H9 (cell line): Measurements from ENCODE around the gene FRMD4B. TPM values are rescaled to one million over a fixed set of nuclear protein-coding genes. Genes with fewer than 3 reads are reported as not detected.

Source experiments
- DNase-seq: peaks from one replicate; pipeline ENCODE4 v3.0.0-alpha.2; 2017
- H2AFZ ChIP-seq: one replicate; pipeline ENCODE4 v1.6.1; 2013; ENCODE audit warnings: mild to moderate bottlenecking, low read length, control low read depth, moderate library complexity
- H2AK5ac ChIP-seq: 2 replicates; pipeline ENCODE4 v1.6.1; 2013; ENCODE audit warnings: low read length, control low read depth, mixed read lengths; ENCODE audit not compliant: insufficient read length
- H2BK120ac ChIP-seq: one replicate; pipeline ENCODE4 v1.6.1; 2013; ENCODE audit warnings: low read depth, mild to moderate bottlenecking, low read length, control low read depth, inconsistent platforms; ENCODE audit not compliant: poor library complexity, severe bottlenecking
- H2BK12ac ChIP-seq: 2 replicates; pipeline ENCODE4 v1.6.1; 2013; ENCODE audit warnings: low read length, control low read depth, mixed read lengths, low read depth; ENCODE audit not compliant: insufficient read length
- H2BK15ac ChIP-seq: 2 replicates; pipeline ENCODE4 v1.6.1; 2013; ENCODE audit warnings: low read depth, low read length, control low read depth
- H2BK20ac ChIP-seq: one replicate; pipeline ENCODE4 v1.6.1; 2013; ENCODE audit warnings: low read depth, mild to moderate bottlenecking, low read length, control low read depth, inconsistent platforms; ENCODE audit not compliant: poor library complexity, severe bottlenecking
- H2BK5ac ChIP-seq: 2 replicates; pipeline ENCODE4 v1.6.1; 2013; ENCODE audit warnings: low read length, control low read depth, mixed read lengths; ENCODE audit not compliant: insufficient read length
- H3K14ac ChIP-seq: 2 replicates; pipeline ENCODE4 v1.6.1; 2013; ENCODE audit warnings: low read length, control low read depth; ENCODE audit not compliant: insufficient read depth
- H3K18ac ChIP-seq: 2 replicates; pipeline ENCODE4 v1.6.1; 2013; ENCODE audit warnings: low read depth, mild to moderate bottlenecking, mixed read lengths, low read length, control low read depth; ENCODE audit not compliant: insufficient read length
- H3K23ac ChIP-seq: 2 replicates; pipeline ENCODE4 v1.6.1; 2013; ENCODE audit warnings: low read length, control low read depth, mixed read lengths, low read depth; ENCODE audit not compliant: insufficient read length
- H3K23me2 ChIP-seq: 2 replicates; pipeline ENCODE4 v1.6.1; 2013; ENCODE audit warnings: low read depth, mild to moderate bottlenecking, mixed read lengths, low read length, control low read depth; ENCODE audit not compliant: insufficient read length, poor library complexity, severe bottlenecking
- H3K27ac ChIP-seq: 2 replicates; pipeline ENCODE4 v1.5.1; 2013; ENCODE audit warnings: low read length, control low read depth, mixed read lengths, low read depth; ENCODE audit not compliant: insufficient read length
- H3K27me3 ChIP-seq: 2 replicates; pipeline ENCODE4 v1.6.1; 2013; ENCODE audit warnings: low read length, control low read depth, inconsistent platforms; ENCODE audit not compliant: insufficient read depth
- H3K4ac ChIP-seq: 2 replicates; pipeline ENCODE4 v1.6.1; 2013; ENCODE audit warnings: low read depth, mild to moderate bottlenecking, control low read depth, inconsistent platforms, low read length, moderate library complexity
- H3K4me1 ChIP-seq: 2 replicates; pipeline ENCODE4 v1.6.1; 2013; ENCODE audit warnings: low read length, control low read depth, inconsistent platforms; ENCODE audit not compliant: insufficient read depth
- H3K4me2 ChIP-seq: 2 replicates; pipeline ENCODE4 v1.6.1; 2013; ENCODE audit warnings: low read length, control low read depth, mixed read lengths; ENCODE audit not compliant: insufficient read length, insufficient read depth
- H3K56ac ChIP-seq: 2 replicates; pipeline ENCODE4 v1.6.1; 2013; ENCODE audit warnings: low read depth, mild to moderate bottlenecking, mixed read lengths, low read length, control low read depth; ENCODE audit not compliant: insufficient read length
- H3K79me1 ChIP-seq: 2 replicates; pipeline ENCODE4 v1.6.1; 2013; ENCODE audit warnings: low read depth, mild to moderate bottlenecking, moderate library complexity, low read length, control low read depth, inconsistent platforms; ENCODE audit not compliant: insufficient read depth, poor library complexity, severe bottlenecking
- H3K79me2 ChIP-seq: 2 replicates; pipeline ENCODE4 v1.6.1; 2013; ENCODE audit warnings: low read length, control low read depth, inconsistent platforms; ENCODE audit not compliant: insufficient read depth
- H3K9ac ChIP-seq: 2 replicates; pipeline ENCODE4 v1.6.1; 2013; ENCODE audit warnings: low read length, control low read depth, mixed read lengths; ENCODE audit not compliant: insufficient read length; ENCODE audit errors: extremely low read depth
- H3K9me3 ChIP-seq: one replicate; pipeline ENCODE4 v1.6.1; 2013; ENCODE audit warnings: low read depth, low read length, inconsistent platforms; ENCODE audit not compliant: control insufficient read depth
- H3T11ph ChIP-seq: one replicate; pipeline ENCODE4 v1.6.1; 2013; ENCODE audit warnings: mild to moderate bottlenecking, low read length, control low read depth, inconsistent platforms
- H4K20me1 ChIP-seq: one replicate; pipeline ENCODE4 v1.6.1; 2013; ENCODE audit not compliant: control insufficient read depth, insufficient read length, insufficient read depth
- H4K5ac ChIP-seq: 2 replicates; pipeline ENCODE4 v1.6.1; 2013; ENCODE audit warnings: low read depth, mild to moderate bottlenecking, mixed read lengths, low read length, control low read depth; ENCODE audit not compliant: insufficient read length
- H4K8ac ChIP-seq: replicated peaks from 2 replicates; pipeline ENCODE4 v1.6.1; 2013; ENCODE audit warnings: low read length, control low read depth, mixed read lengths, low read depth; ENCODE audit not compliant: insufficient read length
- H4K91ac ChIP-seq: 2 replicates; pipeline ENCODE4 v1.6.1; 2013; ENCODE audit warnings: low read depth, mild to moderate bottlenecking, moderate library complexity, mixed read lengths, low read length, control low read depth; ENCODE audit not compliant: insufficient read length
- H3K27ac Mint-ChIP-seq, 3 experiments: 2 replicates in 2 of 3; 3 replicates in 1 of 3; pipeline ENCODE4 v1.8.0; 2020 to 2021; ENCODE audit warnings: mixed read lengths in 3 of 3, mild to moderate bottlenecking in 1 of 3, moderate library complexity in 1 of 3
- H3K27me3 Mint-ChIP-seq: 2 replicates; pipeline ENCODE4 v1.8.0; 2021; ENCODE audit warnings: low read depth, mild to moderate bottlenecking, moderate library complexity, mixed read lengths
- H3K36me3 Mint-ChIP-seq, 3 experiments: 2 replicates in 2 of 3; 3 replicates in 1 of 3; pipeline ENCODE4 v1.8.0; 2020 to 2021; ENCODE audit warnings: low read depth in 3 of 3, mixed read lengths in 3 of 3; ENCODE audit not compliant: insufficient read depth in 1 of 3
- H3K4me1 Mint-ChIP-seq, 2 experiments: 2 replicates each; pipeline ENCODE4 v1.8.0; 2020; ENCODE audit warnings: mixed read lengths in 2 of 2
- H3K4me3 Mint-ChIP-seq, 2 experiments: 2 replicates in 1 of 2; 3 replicates in 1 of 2; pipeline ENCODE4 v1.8.0; 2020 to 2021; ENCODE audit warnings: mild to moderate bottlenecking in 2 of 2, mixed read lengths in 2 of 2, moderate library complexity in 1 of 2
- H3K9me3 Mint-ChIP-seq, 2 experiments: 2 replicates in 1 of 2; 3 replicates in 1 of 2; pipeline ENCODE4 v1.8.0; 2020; ENCODE audit warnings: mild to moderate bottlenecking in 2 of 2, mixed read lengths in 2 of 2, moderate library complexity in 1 of 2
- CTCF ChIP-seq: fragments of 200-600 bp; sonication (generic); conservative IDR thresholded peaks from 3 replicates; pipeline ENCODE4 v1.8.0; 2021; ENCODE audit warnings: antibody characterized with exemption, mild to moderate bottlenecking
- WGBS: extraction: QIAGEN DNeasy Blood & Tissue Kit; methylation state at CpG from one replicate; pipeline ENCODE4 v1.1.7; 2013; ENCODE audit warnings: missing lambda C conversion rate, low lambda C conversion rate, mixed read lengths; ENCODE audit not compliant: insufficient read length; ENCODE audit errors: extremely low coverage; 5-methylcytosine and 5-hydroxymethylcytosine counted together
- total RNA-seq: library from RNA; stranded (reverse); gene quantifications from 2 replicates; pipeline ENCODE4 v1.2.1, GENCODE V29; 2021

Gene FRMD4B
- total RNA-seq, 1 experiment from 2014 or later: 3.4 TPM

- Histone ChIP-seq H3T11ph (no peak overlapping the region), H4K91ac (no peak overlapping the region), H4K20me1 (no peaks in the 10 kb centered on the region), H2AFZ (no peak overlapping the region), H3K56ac (no peak overlapping the region), H3K23ac (no peak overlapping the region), H3K4ac (no peak overlapping the region), H3K79me1 (no peaks in the 10 kb centered on the region), H3K23me2 (no peaks in the 10 kb centered on the region), H3K4me2 (no peak overlapping the region), H2BK20ac (no peak overlapping the region), H2BK5ac (no peak overlapping the region), H3K27me3 (no peaks in the 10 kb centered on the region), H2BK15ac (no peak overlapping the region), H3K9ac (no peak overlapping the region), H2BK12ac (no peak overlapping the region), H3K18ac (no peak overlapping the region), H4K5ac (no peak overlapping the region), H3K9me3 (no peaks in the 10 kb centered on the region), H3K27ac (no peak overlapping the region), H4K8ac (no peak overlapping the region), H2AK5ac (no peak overlapping the region), H2BK120ac (no peak overlapping the region), H3K4me1 (peaks cover 2% of the 10 kb centered on the region; the same call in 1 of the 2 replicates), H3K14ac (no peak overlapping the region), H3K79me2 (no peaks in the 10 kb centered on the region)
- TF ChIP-seq CTCF: no peak
- Mint-ChIP-seq H3K27me3 (no peaks in the 10 kb centered on the region), H3K36me3 (no peaks in the 10 kb centered on the region), H3K27ac (no peak overlapping the region), H3K4me1 (peaks cover 21 to 23% of the 10 kb centered on the region in 2 experiments), H3K9me3 (no peaks in the 10 kb centered on the region), H3K4me3 (no peak overlapping the region)
- WGBS: no CpG with 5 or more reads among the region's 3 CpGs
- DNase-seq: no peak
These were observed 189.0 kb downstream of the FRMD4B start for GRCh38 chr3:69196876-69197275.
